Gastrocnemius medialis (tissue), 4 donors: Measurements from ENCODE around the gene WWOX. TPM values are rescaled to one million over a fixed set of nuclear protein-coding genes. Genes with fewer than 3 reads are reported as not detected.

Source experiments
- ATAC-seq, 2 donors: fragments of 150-250 bp; one replicate each; pipeline ENCODE4 v1.9.1; 2016
- DNase-seq, 2 donors: peaks; one replicate each; pipeline ENCODE4 v3.0.0-alpha.2; 2019
- H3K27ac ChIP-seq, 4 donors: fragments of 200-600 bp; sonication (generic); 1 replicate in 1 of 4; 2 replicates in 3 of 4; pipeline ENCODE4 v1.5.1; 2016 to 2018; ENCODE audit warnings: mild to moderate bottlenecking in 2 of 4, moderate library complexity in 1 of 4
- H3K27me3 ChIP-seq, 3 donors: fragments of 200-600 bp; sonication (generic) in 2 of 3; 1 replicate in 1 of 3; 2 replicates in 2 of 3; pipeline versions ENCODE4 v1.5.1 to v1.6.0; 2016 to 2019; ENCODE audit warnings: mild to moderate bottlenecking in 1 of 3, moderate library complexity in 1 of 3
- H3K36me3 ChIP-seq, 2 donors: fragments of 200-600 bp; sonication (generic) in 1 of 2; one replicate each; pipeline ENCODE4 v1.5.1; 2017 to 2018
- H3K4me1 ChIP-seq, 2 donors: fragments of 200-600 bp; sonication (generic) in 1 of 2; one replicate each; pipeline ENCODE4 v1.5.1; 2016 to 2017; ENCODE audit warnings: mild to moderate bottlenecking in 2 of 2
- H3K4me3 ChIP-seq, 4 donors: fragments of 200-600 bp; sonication (generic) in 3 of 4; 1 replicate in 1 of 4; 2 replicates in 3 of 4; pipeline ENCODE4 v1.5.1; 2016 to 2019; ENCODE audit warnings: mild to moderate bottlenecking in 2 of 4
- H3K9me3 ChIP-seq, 3 donors: fragments of 200-600 bp; sonication (generic) in 2 of 3; 1 replicate in 1 of 3; 2 replicates in 2 of 3; pipeline ENCODE4 v1.5.1; 2016 to 2019
- POLR2A ChIP-seq, 2 donors: fragments of 450-650 bp; IDR thresholded peaks; one replicate each; pipeline ENCODE4 v1.6.1; 2017; ENCODE audit warnings: antibody characterized with exemption in 2 of 2, mild to moderate bottlenecking in 2 of 2, moderate library complexity in 2 of 2
- in situ Hi-C, 4 donors: fragments of 200-750 bp; cut with MboI; loops; one replicate each; pipeline versions ENCODE4 v1.15.0 to v1.8.0; 2017; ENCODE audit warnings: low sequenced_read_pairs in 4 of 4
- intact Hi-C: fragments of 100-400 bp; cut with DNase I; formaldehyde crosslinking; loops from one replicate; pipeline ENCODE4 v1.15.1; 2023; ENCODE audit warnings: low total_unique reads
- total RNA-seq, 4 donors: library from RNA; depleted of rRNA; stranded (reverse); fragments of >200 nt; gene quantifications; one replicate each; pipeline versions ENCODE4 v1.1.0 to v1.2.3, GENCODE V29; 2016
- TF ChIP-seq, protein P1 (sequence below), 5 experiments: fragments of 450-650 bp in 3 of 5; fragments of 200-600 bp in 2 of 5; sonication (generic) in 2 of 5; IDR thresholded peaks in 4 of 5; conservative IDR thresholded peaks in 1 of 5; 1 replicate in 4 of 5; 2 replicates in 1 of 5; pipeline ENCODE4 v1.5.1; 2016 to 2019; ENCODE audit warnings: antibody characterized with exemption in 5 of 5, mild to moderate bottlenecking in 3 of 5, moderate library complexity in 3 of 5

Gene WWOX
- total RNA-seq, 4 donors from 2014 or later: 3.3 to 13.0 (median 6.0) TPM

DNA sequence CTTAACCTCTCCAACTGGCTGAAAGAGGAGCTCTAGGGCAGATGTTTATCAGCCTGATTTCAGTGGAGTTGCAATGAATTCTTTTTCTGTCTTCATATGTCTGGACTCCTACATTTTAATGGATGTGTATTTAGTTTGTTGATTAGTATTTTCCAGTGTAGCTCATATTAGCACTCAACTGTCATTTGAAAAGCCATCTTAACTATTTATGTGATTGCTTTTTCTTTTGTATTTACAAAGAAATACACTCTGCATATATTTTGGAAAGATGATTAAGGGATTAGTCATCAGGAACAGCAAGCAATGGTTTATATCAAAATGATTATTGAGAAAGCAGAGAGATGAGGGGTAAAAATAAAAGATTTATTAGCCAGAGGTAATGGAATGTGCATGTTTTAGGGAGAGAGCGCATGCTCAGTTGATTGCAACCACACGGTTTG, 71.1 kb downstream of the WWOX start:
- in situ Hi-C loops (no loop called here), intact Hi-C loops (no loop called here)
- no peaks in the 10 kb centered on the region for H3K27me3 ChIP-seq
- ATAC-seq (no peak), DNase-seq (no peak)
- H3K36me3 ChIP-seq: no peaks in the 10 kb centered on the region
- no peak for TF ChIP-seq POLR2A (IDR thresholded peaks at IDR 0.05)
- TF ChIP-seq, protein P1, sequence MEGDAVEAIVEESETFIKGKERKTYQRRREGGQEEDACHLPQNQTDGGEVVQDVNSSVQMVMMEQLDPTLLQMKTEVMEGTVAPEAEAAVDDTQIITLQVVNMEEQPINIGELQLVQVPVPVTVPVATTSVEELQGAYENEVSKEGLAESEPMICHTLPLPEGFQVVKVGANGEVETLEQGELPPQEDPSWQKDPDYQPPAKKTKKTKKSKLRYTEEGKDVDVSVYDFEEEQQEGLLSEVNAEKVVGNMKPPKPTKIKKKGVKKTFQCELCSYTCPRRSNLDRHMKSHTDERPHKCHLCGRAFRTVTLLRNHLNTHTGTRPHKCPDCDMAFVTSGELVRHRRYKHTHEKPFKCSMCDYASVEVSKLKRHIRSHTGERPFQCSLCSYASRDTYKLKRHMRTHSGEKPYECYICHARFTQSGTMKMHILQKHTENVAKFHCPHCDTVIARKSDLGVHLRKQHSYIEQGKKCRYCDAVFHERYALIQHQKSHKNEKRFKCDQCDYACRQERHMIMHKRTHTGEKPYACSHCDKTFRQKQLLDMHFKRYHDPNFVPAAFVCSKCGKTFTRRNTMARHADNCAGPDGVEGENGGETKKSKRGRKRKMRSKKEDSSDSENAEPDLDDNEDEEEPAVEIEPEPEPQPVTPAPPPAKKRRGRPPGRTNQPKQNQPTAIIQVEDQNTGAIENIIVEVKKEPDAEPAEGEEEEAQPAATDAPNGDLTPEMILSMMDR (IDR thresholded peaks at IDR 0.05 in 4 of 5, conservative IDR thresholded peaks at IDR 0.05 in 1 of 5): no peak
- H3K4me3 ChIP-seq: no peak overlapping the region
- no peak overlapping the region for H3K27ac ChIP-seq
- H3K4me1 ChIP-seq: no peaks in the 10 kb centered on the region
- H3K9me3 ChIP-seq: no peaks in the 10 kb centered on the region

DNA sequence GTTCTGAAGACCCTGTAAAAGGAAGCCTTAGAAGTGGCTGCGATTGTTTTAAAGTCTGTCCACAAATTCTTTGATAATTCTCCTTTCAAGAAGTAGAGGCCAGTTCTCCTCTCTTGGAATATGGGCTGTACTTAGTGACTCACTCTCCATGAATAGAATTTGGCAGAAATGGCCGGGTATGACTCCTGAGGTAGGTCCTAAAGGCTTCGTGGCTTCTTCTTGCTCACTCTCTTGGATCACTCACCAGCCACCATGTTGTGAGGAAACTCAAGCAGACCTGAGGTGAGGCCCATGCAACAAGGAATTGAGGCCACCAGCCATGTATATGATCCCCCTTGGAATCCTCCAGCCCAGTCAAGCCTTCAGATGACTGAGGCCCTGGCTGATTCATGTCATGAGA, 75.8 kb downstream of the WWOX start:
- Histone ChIP-seq H3K4me1 (no peaks in the 10 kb centered on the region), H3K4me3 (no peak overlapping the region)
- ATAC-seq: no peak

DNA sequence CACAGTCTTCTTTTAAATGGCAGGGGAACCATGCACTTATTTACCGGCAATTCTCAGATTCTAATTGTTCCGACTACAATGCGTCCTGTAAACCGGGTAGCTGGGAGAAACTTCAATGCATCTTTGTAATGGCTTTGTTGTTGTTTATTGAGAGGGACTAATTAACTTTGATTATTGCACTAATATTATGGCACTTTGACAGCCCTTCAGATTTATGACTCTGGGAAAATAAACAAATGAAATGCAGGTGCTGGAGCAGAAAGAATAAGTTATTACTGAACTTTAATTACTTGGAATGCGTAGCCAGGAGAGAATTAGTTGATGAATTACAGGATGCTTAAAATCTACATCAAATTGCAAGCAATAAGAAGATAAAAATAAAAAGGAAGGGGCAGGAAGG, 77.0 kb downstream of the WWOX start:
- TF ChIP-seq POLR2A (IDR thresholded peaks at IDR 0.05): no peak
- TF ChIP-seq, protein P1 (IDR thresholded peaks at IDR 0.05 in 4 of 5, conservative IDR thresholded peaks at IDR 0.05 in 1 of 5): no peak
- H3K4me3 ChIP-seq: no peak overlapping the region
- DNase-seq (no peak), ATAC-seq (no peak)
- intact Hi-C loops (no loop called here), in situ Hi-C loops (no loop called here)
- H3K27me3 ChIP-seq: no peaks in the 10 kb centered on the region
- H3K4me1 ChIP-seq: no peaks in the 10 kb centered on the region
- H3K36me3 ChIP-seq: no peaks in the 10 kb centered on the region
- no peak overlapping the region for H3K27ac ChIP-seq
- H3K9me3 ChIP-seq: no peaks in the 10 kb centered on the region

More for the DNA sequence above, 75.8 kb downstream of the WWOX start:
- no peak overlapping the region for H3K27ac ChIP-seq
- TF ChIP-seq POLR2A (IDR thresholded peaks at IDR 0.05): no peak
- TF ChIP-seq, protein P1 (IDR thresholded peaks at IDR 0.05 in 4 of 5, conservative IDR thresholded peaks at IDR 0.05 in 1 of 5): no peak
- no peaks in the 10 kb centered on the region for H3K9me3 ChIP-seq
- no peaks in the 10 kb centered on the region for H3K36me3 ChIP-seq
- no peaks in the 10 kb centered on the region for H3K27me3 ChIP-seq
- no peak for DNase-seq
- intact Hi-C loops (no loop called here), in situ Hi-C loops (no loop called here)

DNA sequence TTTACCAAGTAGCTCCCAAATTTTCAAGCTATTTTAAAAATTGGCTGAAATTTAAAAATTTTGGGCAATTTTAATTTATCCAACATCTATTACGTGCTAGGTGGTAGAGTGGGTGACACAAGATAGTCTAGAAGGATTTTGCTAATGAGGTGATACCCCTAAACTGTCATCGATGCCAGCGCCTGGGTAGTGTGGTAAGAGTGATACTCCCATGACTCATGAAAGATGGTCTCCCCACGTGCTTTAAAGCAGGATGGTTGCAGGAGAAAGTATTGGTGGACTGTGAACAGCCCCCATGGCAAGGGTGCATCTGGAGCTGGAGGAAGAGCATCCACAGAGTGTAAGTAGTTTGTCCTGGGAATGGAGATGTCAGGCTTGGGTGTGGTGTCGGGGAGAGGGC, 77.8 kb downstream of the WWOX start:
- no peaks in the 10 kb centered on the region for H3K36me3 ChIP-seq
- no peak for DNase-seq
- H3K4me1 ChIP-seq: no peaks in the 10 kb centered on the region
- no peak overlapping the region for H3K27ac ChIP-seq
- no peak for TF ChIP-seq POLR2A (IDR thresholded peaks at IDR 0.05)
- TF ChIP-seq, protein P1 (IDR thresholded peaks at IDR 0.05 in 4 of 5, conservative IDR thresholded peaks at IDR 0.05 in 1 of 5): no peak
- H3K27me3 ChIP-seq: no peaks in the 10 kb centered on the region
- ATAC-seq: no peak
- H3K4me3 ChIP-seq: no peak overlapping the region
- in situ Hi-C loops: no loop called here
- H3K9me3 ChIP-seq: no peaks in the 10 kb centered on the region
- intact Hi-C loops: no loop called here

DNA sequence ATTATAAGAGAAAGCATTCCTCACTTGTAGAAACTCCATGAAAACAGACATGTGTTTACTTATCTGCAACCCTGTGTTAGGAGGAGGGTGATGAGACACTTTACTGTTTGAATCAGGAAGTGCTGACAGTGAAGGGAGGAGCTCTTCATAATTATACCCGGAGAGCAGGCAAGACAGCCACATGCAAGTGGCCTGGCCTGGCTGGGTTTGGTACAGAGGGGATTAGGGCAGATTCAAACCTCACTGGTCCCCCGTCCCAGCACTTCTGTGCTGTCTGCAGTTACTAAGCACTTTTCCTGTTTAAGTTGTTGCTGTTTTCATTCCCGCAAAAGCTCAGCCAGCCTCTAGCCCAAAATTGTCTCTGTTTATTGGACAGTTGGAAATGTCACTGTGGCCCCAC, 78.5 kb downstream of the WWOX start:
- H3K27me3 ChIP-seq: no peaks in the 10 kb centered on the region
- H3K4me1 ChIP-seq: no peaks in the 10 kb centered on the region
- intact Hi-C loops (no loop called here), in situ Hi-C loops (no loop called here)
- no peak overlapping the region for H3K27ac ChIP-seq
- no peak for DNase-seq
- H3K4me3 ChIP-seq: no peak overlapping the region
- ATAC-seq: no peak
- no peaks in the 10 kb centered on the region for H3K9me3 ChIP-seq
- no peak for TF ChIP-seq POLR2A (IDR thresholded peaks at IDR 0.05)
- TF ChIP-seq, protein P1 (IDR thresholded peaks at IDR 0.05 in 4 of 5, conservative IDR thresholded peaks at IDR 0.05 in 1 of 5): no peak
- no peaks in the 10 kb centered on the region for H3K36me3 ChIP-seq
